GM12891 (cell line): ENCODE measurements around the gene NEGR1.

Source experiments
- DNase-seq: peaks from one replicate; pipeline ENCODE4 v3.0.0; 2011; ENCODE audit warnings: low spot score; ENCODE audit not compliant: insufficient read length
- FAIRE-seq: peaks from 2 replicates; lab custom pipeline; 2011; peaks lifted over from hg19 to GRCh38; lab: Jason Lieb, UNC
- PAX5 ChIP-seq: IDR thresholded peaks from 2 replicates; pipeline ENCODE4 v1.6.1; 2011; ENCODE audit warnings: low read length, moderate library complexity, mild to moderate bottlenecking; ENCODE audit not compliant: insufficient read depth, severe bottlenecking
- POLR2A ChIP-seq: IDR thresholded peaks from 2 replicates; pipeline ENCODE4 v1.6.1; 2011; ENCODE audit warnings: low read depth, low read length, control low read depth
- POLR2AphosphoS5 ChIP-seq: IDR thresholded peaks from 2 replicates; pipeline ENCODE4 v1.6.1; 2011; ENCODE audit warnings: low read depth, low read length, control low read depth
- POU2F2 ChIP-seq: IDR thresholded peaks from 2 replicates; pipeline ENCODE4 v1.6.1; 2011; ENCODE audit warnings: low read depth, mild to moderate bottlenecking, control low read depth, low read length, moderate library complexity
- SPI1 ChIP-seq: IDR thresholded peaks from 2 replicates; pipeline ENCODE4 v1.6.1; 2011; ENCODE audit warnings: low read depth, low read length, control low read depth
- TAF1 ChIP-seq: IDR thresholded peaks from 2 replicates; pipeline ENCODE4 v1.6.1; 2011; ENCODE audit warnings: low read depth, low read length, control low read depth

NEGR1 gene

GRCh38 chr1:71835442-71835813, 446.9 kb downstream of the NEGR1 start:
- TF ChIP-seq SPI1 (peak; percentile 44), TAF1 (no peak)
- no peak for FAIRE-seq

GRCh38 chr1:71834601-71835441, 447.5 kb downstream of the NEGR1 start:
- FAIRE-seq, result no peak
- TF ChIP-seq POLR2AphosphoS5 (no peak), POU2F2 (no peak), TAF1 (no peak), SPI1 (no peak), POLR2A (no peak), PAX5 (no peak)
- no peak for DNase-seq

More at GRCh38 chr1:71835442-71835813, 446.9 kb downstream of the NEGR1 start:
- no peak for DNase-seq

- DNase-seq (no peak), FAIRE-seq (no peak)
- TF ChIP-seq SPI1 (no peak), POU2F2 (no peak), PAX5 (no peak), POLR2AphosphoS5 (no peak), POLR2A (no peak), TAF1 (no peak)
These were observed 450.7 kb downstream of the NEGR1 start for GRCh38 chr1:71831646-71832045.

DNA sequence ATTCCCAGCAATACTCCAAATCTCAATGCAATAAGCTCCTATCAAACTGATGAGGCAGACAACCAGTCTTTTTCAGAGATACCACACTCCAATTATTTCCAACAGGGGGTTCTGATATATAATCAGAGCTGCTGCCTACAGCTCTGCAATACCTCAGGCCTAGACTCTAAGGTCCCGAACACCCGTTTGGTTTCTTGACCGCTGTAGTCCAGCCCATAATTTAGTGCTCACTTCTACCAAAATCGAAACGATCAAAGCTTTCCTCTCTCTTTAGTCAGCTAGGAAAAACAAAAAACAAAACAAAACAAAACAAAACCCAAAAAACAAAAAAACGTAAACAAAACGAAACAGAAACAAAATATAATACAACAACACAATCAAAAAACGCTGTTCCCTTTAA, 453.0 kb downstream of the NEGR1 start:
- no peak for DNase-seq
- TF ChIP-seq SPI1 (no peak), POLR2A (no peak), PAX5 (no peak), TAF1 (no peak), POLR2AphosphoS5 (no peak), POU2F2 (no peak)
- FAIRE-seq, result no peak

DNA sequence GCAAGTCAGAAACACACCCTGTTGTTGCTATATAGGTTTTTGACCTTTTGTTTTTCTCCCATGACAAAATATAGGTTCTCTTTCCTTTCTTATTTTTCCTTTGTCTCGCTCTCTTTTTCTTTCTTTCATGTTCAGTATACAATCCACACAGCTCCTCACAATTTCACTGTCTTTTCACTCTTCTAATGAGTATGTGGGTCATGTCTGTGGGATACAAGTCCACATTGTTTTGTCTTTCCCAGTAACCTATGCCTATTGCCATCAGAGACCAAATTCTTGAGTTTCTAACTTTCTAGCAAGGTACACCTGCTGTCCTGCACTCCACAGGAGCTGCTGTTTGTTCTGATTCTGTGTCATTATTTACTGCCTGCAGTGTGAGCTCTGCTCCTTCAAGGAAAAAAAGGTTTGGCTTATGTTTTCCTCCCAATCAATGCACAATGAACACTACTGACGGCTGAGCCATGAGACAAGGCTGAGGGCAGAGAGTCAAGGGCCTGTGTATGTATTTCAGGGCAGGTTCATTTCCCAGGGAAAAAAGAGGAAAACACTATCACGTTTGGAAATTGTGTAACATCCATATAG, 453.8 kb downstream of the NEGR1 start:
- FAIRE-seq, result no peak

DNA sequence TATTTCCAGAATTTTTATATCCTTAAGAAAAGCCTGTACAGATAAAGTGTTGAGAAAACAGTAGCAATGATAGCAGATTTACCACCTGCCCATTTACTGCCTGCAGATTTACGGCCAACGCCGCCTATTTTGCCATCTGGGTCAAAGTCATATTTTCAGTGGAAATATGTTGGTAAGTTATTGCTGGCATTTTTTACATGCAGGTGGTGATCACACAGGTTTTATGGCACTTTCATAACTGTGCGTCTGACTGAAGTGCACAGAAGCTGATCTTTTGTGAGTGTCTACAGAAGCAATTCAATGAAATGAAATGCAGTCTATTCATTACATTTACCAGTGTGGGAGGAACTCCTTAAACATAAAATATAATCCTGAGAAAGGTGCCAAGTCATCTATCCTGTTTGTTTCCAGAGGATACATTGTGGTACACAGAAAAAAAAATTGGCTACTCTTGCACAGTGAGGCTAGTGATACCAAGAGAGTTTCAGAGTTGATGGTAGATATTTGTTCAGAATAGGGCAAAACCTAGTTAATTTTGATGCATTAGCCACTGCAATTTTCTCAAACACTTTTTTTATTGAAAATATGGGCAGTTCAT, 458.5 kb downstream of the NEGR1 start:
- TF ChIP-seq POU2F2, result no peak
- no peak for TF ChIP-seq POLR2A
- TF ChIP-seq POLR2AphosphoS5, result no peak
- TF ChIP-seq TAF1, result no peak
- no peak for TF ChIP-seq SPI1
- TF ChIP-seq PAX5, result no peak
- DNase-seq (no peak), FAIRE-seq (no peak)

More for the DNA sequence above, 453.8 kb downstream of the NEGR1 start:
- TF ChIP-seq POLR2AphosphoS5, result no peak
- TF ChIP-seq PAX5, result no peak
- TF ChIP-seq POLR2A, result no peak
- TF ChIP-seq POU2F2, result no peak
- TF ChIP-seq TAF1, result no peak
- TF ChIP-seq SPI1, result no peak
- no peak for DNase-seq

- TF ChIP-seq PAX5, result no peak
- no peak for TF ChIP-seq TAF1
- TF ChIP-seq POLR2A, result no peak
- TF ChIP-seq SPI1, result no peak
- TF ChIP-seq POU2F2, result no peak
- TF ChIP-seq POLR2AphosphoS5, result no peak
- DNase-seq (no peak), FAIRE-seq (no peak)
These were observed 465.3 kb downstream of the NEGR1 start for GRCh38 chr1:71817028-71817427.

- FAIRE-seq (no peak), DNase-seq (no peak)
- no peak for TF ChIP-seq TAF1
- TF ChIP-seq POU2F2, result no peak
- TF ChIP-seq SPI1, result no peak
- no peak for TF ChIP-seq POLR2A
These were observed 473.3 kb downstream of the NEGR1 start for GRCh38 chr1:71809085-71809484.

DNA sequence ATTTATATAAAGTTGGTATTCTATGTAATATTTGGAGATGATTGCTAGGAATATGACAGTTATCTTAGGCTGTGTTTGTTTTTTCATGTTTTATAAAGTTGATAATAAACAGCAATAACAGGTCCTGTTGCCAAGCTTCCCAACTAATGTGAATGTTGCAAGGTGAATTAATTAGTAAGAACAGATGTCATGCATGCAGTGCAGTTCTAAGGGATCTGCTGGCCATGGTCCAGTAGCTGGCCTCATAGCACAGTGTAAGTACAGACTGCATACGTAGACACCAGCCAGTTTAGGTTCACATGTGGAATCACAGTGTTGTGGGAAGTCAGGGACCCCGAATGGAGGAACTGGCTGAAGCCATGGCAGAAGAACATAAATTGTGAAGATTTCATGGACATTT, 478.2 kb downstream of the NEGR1 start:
- DNase-seq (no peak), FAIRE-seq (no peak)
- TF ChIP-seq PAX5, result no peak
- TF ChIP-seq TAF1, result no peak
- no peak for TF ChIP-seq POLR2AphosphoS5
- no peak for TF ChIP-seq POU2F2

DNA sequence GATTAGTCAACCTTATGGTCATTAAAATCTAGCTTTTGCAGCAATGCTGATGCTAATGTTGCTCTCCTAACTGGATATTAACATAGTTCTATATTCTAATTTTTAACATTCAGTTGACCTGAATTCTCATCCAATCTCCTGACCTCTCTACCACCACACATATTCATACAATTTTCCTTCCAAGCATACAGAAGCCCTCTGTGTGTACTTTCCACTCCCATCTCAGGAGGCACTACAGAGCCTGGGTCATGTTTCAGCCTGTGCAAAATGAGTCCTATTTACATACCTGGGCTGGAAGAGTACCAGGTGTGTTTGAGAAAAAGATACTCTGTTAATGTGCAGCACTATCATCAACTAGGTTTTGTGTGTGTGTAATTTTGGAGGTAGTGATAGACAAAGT, 486.3 kb downstream of the NEGR1 start:
- DNase-seq (no peak), FAIRE-seq (no peak)
- no peak for TF ChIP-seq POLR2AphosphoS5
- TF ChIP-seq POU2F2, result no peak
- TF ChIP-seq POLR2A, result no peak
- TF ChIP-seq SPI1, result no peak
- TF ChIP-seq PAX5, result no peak
- TF ChIP-seq TAF1, result no peak
